8988T (cell line): ENCODE measurements around the gene KCNIP1.
A peak's percentile ranks its signal among the peaks of the same experiment; 100 is the strongest.

Experiments used
- DNase-seq: peaks from one replicate; pipeline ENCODE4 v3.0.0; 2011

KCNIP1 gene

DNA sequence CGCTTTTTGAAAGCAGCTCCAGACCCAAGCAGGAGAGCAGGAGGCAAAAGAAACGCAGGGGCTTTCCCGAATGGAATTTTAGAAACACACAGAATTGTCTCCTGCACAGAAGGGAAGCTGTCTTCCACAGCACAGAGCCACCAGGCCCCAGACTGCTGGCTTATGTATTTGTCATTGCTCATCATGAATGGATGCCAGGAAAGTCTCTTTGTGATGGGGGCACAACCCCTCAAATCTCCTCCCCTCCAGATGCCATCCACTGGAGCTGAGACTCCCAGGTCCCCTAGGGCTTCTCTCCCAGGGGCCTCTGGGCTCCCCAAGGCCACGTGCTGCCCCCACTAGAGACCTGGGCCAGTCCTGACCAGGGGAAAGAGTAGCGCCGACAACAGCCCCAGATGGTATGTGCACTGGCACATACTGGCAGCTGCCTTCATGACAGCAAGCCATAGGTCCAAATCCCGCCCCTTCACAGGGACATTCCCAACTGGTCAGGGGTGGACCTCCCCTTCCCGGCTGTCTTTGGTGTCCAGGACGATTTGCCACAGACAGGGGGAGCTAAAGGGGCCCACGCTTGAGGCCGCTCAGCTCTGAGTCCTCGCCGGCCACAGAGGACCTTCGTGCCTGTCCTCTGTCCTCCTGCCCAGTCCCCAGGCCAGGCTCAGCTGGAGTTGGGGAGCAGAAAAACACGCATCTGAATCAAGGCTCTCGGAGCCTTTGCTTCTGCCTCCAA lies 127.8 kb downstream of the KCNIP1 start:
- peak; percentile 63 for DNase-seq

DNA sequence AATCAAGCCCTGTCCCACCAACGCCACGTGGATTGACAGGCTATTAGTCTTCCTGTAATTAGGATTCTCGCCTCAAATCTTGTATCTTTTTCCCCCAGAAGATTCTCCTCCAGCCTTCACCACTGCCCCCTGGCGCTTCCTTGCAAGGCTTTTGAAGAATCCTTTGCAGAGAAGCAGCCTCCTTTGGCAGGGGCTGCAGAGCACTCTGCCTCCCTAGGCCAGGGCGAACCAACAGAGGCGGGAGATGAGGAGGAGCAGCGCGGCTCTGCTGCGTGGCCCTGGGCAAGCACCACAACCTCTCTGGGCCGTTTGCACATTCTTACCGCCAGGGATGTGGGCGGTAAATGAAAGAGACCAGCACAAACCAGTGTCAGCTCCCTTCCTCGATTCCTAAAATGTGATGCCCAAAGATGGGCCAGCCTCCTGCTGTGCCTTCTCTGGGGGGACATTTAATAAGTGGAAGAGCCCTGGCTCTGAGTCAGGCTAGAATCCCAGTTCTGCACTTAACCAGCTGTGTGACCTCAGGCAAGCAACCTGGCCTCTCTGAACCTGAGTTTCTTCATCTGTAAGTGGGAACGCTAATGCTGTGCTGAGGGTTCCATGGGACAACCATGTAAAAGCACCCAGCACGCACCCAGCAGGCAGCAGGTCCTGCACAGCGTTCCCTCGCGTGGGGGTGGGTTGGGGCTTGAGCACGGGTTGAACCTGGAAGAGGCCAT lies 128.6 kb downstream of the KCNIP1 start:
- no peak for DNase-seq

DNA sequence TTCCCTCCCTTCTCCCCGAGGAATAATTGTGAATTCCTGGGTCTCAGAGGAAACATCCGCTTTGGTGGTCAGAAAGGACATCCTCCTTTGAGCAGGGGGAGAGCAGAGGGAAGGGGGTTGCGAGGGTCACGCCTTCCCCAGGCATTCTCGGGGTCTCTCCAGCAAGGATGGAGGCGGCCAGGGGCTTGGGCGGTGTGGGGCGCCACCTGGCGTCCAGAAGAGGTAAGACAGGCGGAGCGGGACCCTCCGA lies 129.1 kb downstream of the KCNIP1 start:
- no peak for DNase-seq

DNA sequence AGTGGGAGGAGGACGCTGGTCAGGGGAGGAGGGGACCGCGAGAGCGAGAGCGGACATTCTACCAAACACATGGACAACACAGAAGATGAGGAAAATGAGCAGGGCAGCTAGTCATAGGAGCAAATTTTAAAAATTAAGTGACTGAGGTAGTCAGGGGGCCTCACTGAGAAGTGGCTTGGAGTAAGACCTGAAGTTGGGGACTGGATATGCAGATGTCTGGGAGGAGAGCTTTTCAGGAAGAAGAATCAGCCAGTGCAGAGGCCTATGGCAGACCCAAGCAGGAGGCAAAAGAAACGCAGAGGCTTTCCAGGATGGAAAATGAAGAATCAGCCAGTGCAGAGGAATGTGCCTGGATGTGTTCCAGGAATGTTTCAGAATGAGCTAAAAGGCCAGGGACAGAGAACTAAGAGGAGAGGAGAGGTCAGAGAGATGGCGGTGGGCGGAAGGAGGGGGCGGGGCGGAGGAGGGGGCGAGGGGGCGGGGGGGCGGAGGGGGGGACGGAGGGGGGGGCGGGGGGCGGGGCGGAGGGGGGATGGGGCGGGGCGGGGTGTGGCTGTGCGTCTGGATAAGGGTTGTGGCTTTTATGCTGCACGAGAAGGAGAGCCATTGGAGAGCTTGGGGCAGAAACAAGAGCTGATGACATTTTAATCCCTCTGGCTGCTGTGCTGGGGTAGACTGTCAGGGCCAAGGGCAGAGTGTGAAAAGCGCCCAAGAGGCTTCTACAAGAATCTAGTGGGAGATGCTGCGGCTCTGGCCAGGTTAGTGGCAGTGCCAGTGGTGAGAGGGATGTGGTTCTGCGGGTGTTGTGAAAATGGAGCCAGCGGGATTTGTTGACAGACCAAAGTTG lies 129.6 kb downstream of the KCNIP1 start:
- DNase-seq = peak; percentile 92

DNA sequence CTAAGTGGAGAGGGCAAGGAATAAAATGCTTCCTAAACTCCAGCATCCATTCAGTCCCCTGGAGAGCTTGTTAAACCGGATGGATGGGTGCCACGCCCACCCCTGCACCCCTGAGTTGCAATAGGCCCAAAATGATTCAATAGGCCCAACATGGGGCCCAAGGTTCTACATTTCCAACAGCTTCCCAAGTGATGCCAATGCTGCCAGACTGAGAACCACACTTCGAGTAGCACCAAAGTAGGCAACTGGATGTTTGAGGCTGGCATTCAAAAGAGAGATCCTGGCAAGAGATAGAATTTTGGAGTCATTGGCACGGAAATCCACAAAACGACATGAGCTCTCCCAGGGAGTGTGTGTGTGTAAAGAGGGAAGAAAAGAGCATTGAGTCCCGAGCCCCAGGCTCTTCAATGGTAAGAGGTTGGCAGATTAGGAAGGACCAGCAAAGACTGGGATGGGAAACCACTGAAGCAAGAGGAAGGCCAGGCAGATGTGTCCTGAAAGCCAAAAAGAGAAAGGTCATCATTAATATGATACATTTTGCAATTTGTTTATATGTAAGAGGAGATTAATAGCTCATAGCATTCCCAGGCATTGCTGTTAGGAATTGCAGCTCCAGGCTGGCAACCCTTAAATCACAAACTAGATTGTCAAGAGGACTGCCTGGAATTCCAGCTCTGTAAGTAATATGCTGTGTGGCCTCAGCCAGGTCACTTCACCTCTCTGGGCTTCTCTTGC lies 130.6 kb downstream of the KCNIP1 start:
- no peak for DNase-seq

GRCh38 chr5:170635706-170636105 lies 131.9 kb downstream of the KCNIP1 start:
- DNase-seq = no peak

- DNase-seq = no peak
Observed at GRCh38 chr5:170636206-170636605, 132.4 kb downstream of the KCNIP1 start.

DNA sequence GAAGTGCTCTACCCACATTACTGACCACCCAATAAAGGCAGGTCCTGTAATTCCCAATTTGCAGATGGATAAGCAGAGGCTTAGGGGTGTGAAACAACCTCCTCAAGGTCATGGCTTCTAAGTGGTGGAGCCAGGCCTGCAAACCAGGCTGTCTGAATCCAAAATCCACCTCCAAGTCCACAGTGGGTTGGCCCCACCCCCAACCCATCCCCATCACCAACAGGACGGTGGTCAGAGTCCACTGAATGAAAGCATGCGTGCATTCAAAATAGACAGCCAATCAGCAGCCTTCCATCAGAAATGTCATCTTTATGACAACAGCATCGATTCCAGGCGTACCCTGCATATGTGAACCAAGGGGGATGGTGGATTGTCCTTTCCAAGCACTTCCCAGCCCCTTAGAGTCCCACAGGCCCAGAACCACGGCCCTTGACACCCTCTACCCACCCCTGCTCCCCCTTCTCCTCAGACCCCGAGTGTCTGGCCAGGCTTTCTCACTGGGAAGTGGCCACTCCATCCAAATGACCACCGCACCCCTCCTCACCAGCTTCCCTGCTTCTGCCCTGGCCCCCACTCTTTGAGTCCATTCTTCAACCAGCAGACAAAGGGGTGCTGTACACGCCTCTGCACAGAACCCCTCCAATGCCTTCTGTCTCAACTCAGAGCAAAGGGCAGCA lies 133.1 kb downstream of the KCNIP1 start:
- DNase-seq = no peak

- DNase-seq = no peak
Observed at GRCh38 chr5:170638051-170638450, 134.2 kb downstream of the KCNIP1 start.

DNA sequence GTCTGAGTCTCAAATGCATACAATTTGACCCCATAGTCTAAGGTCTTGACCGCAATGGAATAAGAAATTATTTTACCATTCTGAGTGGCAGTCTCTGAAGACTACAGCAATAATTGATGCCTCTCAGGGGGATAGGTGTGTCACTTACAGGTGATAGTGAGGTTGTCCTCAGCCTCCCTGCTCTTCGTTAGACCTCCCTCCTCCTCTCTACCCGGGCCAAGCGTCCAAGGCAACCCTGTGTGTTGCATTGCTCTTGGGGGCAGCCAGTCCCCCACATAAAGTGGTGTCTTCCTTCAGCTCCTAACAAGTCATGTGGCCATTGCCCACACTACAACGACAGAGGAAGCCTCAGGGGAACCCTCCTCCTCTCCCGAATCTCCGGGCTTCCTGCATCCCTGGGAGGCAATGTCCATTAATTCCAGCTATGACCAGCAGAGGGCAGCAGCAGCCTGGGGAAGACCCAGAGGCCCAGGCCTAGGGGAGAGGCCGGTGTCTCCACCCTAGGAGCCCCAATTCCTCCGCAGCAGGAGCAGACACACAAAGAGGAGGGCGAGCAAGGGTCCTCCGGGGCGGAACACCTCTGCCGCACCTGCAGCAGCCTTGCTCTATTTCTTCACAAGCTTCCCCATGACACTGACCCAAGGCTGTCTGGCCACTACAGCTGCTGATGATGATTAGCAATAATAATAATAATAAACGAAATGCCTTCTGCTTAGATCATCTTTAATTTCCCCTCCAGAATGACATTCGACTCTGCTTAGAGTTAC lies 134.8 kb downstream of the KCNIP1 start:
- DNase-seq = peak; percentile 90

GRCh38 chr5:170639221-170639925 lies 135.6 kb downstream of the KCNIP1 start:
- no peak for DNase-seq

DNA sequence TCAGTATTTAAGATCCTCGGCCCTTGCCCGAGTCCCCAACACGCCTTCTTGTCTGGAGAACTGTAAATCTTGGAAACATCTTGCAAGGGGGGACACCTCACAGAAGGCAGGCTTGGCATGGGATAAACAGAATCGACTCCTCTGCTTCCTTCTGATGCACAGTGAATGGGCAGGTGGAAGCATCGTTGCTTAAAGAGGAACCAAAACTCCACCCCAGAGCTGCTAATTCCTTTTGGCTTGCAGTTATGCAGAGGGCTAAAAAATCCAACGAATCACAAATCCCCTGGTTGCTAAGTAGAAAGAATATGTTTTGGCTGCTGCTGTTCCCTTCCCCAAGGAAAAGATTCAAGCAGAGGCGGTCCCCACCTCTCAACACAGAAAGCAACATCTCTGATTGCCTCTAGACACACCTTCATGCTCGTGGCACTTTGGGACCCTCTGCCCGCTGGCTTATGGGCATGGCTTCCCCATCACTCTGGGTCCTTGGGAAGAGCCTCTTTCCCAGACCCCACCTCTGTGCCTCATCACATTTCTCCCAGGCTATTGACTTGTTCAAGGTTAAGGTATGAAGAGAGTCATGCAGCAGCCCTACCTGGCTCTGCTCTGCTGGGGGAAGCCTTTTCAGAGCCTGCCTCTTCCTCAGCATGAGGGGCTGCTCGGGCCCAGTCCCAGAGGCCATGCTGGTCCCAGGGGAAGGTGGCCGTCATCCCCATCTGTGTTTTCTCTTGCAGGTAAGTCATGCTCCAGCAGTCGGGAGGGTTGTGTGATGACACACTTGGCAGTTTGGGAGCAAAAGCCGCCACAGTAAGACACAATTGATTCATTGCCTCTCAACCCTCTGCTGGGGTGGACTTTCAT lies 137.1 kb downstream of the KCNIP1 start:
- DNase-seq = no peak

DNA sequence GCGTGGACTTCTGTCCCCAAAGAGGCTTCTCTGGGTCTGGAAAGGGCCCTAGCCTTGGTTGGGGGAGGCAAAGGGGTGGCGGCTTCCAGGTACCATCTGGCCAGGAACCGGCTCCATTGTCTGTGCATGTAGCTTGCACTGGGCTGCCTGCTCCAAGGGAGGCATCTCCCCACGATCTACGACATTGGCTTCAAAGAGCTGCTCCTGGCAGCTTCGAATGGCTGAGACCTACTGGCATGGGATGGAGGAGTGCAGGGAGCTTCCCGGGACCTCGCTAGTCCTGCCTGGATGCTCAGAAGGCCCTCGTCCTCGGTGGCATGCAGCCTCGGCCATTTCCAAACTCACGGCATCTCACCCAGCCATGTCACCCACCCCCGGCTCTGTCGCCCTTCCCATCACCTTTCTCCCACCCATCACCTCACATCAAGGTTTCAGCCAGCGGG lies 137.8 kb downstream of the KCNIP1 start:
- no peak for DNase-seq

GRCh38 chr5:170642066-170642735 lies 138.4 kb downstream of the KCNIP1 start:
- no peak for DNase-seq

DNA sequence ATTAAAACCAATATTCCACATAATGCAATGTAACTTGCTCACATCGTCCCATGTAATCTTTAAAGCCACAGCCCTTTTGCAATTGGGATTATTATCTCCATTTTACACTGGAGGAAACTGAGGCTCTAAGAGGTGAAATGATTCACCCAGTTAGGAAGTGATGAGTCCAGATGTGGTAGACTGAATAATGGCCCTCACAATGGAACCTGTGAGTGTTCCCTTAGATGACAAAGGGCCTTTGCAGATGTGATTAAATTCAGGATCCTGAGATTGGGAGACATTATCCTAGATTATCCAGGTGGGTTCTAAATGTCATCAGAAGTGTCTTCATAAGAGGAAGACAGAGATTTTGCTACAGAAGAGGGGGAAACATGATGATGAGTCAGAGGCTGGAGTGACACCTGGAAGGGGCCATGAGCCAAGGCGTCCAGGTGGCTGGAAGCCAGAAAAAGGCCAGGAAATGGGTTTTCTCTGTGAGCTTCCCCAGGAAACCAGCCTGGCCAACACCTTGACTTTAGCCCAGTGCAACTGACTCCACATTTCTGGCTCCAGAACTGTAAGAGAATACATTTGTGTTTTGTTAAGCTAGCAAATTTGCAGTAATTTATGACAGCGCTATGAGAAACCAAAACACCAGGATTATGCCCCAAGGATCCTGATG lies 139.1 kb downstream of the KCNIP1 start:
- DNase-seq = no peak

- DNase-seq = no peak
Observed at GRCh38 chr5:170643591-170643990, 139.8 kb downstream of the KCNIP1 start.

- DNase-seq = no peak
Observed at GRCh38 chr5:170644501-170644900, 140.7 kb downstream of the KCNIP1 start.

GRCh38 chr5:170648541-170648940 lies 144.7 kb downstream of the KCNIP1 start:
- no peak for DNase-seq

- DNase-seq = no peak
Observed at GRCh38 chr5:170650850-170651249, 147.0 kb downstream of the KCNIP1 start.
